GM18498 (cell line): ENCODE results near the gene SP9.

Source experiments
- ATAC-seq: cut with Tn5 transposase; IDR thresholded peaks from one replicate; pipeline ENCODE4 v1.9.1; 2021; ENCODE audit warnings: mild to moderate bottlenecking, moderate library complexity; ENCODE audit not compliant: unreplicated experiment

Gene SP9

DNA sequence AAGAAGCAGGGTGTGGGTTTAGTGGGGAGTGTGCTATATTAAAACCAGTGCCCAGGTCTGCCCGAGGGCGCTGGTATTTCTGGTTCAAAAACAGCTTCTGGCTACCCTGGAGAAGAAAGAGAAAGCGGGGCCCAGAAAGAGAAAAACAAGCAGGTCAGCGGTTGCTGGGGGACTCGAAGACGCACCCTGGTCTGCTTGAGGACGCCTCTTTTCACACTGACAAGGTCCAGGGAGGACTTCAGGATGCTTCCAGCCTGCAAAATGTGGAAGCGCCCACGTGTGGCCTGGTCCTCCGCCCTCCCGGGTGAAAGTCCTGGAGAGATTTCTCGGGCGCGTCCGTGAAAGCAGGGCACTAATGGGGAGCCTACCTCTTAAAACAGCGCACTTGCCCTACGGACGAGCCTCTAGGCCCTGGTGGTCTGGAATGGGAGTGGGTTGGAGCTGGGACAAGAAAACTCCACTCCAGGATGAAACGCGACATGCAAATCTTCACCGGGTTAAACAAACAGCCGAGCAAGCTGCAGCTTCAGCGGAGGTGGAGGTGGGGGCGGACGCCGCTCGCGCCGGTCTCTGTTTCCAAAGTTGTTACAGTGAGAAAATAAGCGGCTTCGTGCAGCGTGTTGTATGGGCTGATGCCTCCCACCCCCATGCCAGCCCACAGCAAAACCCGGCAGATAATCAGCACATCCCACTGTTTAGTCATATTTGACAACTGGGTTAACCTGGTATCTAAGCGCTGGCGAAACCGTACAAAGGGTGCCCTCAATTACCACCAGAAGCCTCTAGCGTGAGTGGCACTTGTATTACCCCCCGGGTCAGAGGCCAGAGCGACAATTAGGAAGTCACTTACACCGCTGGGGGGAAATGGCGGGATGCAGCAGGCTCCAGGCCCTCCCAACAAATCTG, 1.1 kb upstream of the SP9 start:
- ATAC-seq: no peak

DNA sequence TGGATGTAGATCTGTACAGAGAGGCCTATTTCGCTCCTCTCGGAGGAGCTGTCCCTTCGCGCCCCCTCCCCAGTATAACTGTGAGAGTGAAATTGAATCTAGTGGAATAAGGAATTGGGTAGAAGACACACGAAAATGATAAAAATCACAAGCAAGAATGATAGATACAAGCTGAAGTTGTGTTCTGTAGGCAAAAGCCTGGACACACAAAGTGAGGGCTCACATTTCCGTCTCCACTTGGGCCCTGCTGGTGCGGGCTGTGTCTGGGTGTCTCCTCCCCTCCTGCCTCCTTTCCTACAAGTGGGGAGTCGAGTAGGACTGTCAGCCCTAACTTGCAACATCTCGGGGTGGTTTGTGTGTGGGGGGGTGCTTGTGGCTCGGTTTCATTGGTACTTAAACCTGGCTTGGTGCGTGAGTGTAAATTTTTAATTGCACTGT, 457 bp upstream of the SP9 start:
- ATAC-seq: no peak

DNA sequence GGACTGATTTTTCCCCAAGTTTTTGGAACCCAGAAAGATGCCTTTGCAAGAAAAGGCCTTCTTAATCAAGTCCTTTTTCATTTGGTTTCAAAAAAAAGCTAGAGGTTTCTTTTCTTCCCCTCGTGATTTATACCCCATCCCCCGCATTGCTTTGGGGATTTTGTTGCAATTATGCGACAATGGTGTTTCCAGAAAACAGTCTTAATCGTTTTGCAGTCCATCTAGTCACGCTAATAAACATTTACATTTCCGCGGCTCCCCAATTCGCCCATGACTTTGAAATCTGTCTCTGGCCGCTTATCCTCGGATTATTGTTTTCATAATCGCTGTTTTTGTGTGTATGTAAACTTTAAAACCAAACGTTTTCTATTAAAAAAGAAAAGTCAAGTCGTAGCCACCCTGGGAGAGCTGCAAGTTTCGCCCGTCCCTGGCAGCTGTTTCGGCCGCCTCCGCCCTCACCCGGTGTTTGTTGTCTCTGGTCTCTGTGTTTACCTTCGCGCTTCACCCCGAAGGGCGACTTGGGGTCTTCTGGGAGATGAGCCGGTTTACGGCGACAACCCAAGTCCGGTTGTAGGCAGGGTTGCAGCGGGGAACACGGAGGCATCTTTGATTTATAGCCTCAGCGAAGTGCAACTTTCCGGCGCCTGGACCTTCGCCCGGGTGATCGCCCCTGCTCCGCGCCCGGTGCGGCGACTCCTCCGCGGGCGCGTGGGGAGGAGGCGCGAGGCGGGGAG, 667 bp downstream of the SP9 start:
- ATAC-seq: no peak

DNA sequence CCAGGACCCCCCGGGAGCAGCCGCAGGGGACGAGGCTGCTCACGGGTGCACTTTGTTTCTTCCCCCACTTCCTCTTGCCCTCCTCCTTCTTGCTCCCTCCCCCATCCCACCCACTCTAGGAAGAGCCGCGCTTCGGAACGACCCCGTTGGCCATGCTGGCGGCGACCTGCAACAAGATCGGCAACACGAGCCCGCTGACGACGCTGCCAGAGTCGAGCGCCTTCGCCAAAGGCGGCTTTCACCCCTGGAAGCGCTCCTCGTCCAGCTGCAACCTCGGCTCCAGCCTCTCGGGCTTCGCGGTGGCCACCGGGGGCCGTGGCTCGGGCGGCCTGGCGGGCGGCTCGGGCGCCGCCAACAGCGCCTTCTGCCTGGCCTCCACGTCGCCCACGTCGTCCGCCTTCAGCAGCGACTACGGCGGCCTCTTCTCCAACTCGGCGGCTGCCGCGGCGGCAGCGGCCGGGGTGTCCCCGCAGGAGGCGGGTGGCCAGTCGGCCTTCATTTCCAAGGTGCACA, 1.3 kb downstream of the SP9 start:
- ATAC-seq: peak; percentile 3

DNA sequence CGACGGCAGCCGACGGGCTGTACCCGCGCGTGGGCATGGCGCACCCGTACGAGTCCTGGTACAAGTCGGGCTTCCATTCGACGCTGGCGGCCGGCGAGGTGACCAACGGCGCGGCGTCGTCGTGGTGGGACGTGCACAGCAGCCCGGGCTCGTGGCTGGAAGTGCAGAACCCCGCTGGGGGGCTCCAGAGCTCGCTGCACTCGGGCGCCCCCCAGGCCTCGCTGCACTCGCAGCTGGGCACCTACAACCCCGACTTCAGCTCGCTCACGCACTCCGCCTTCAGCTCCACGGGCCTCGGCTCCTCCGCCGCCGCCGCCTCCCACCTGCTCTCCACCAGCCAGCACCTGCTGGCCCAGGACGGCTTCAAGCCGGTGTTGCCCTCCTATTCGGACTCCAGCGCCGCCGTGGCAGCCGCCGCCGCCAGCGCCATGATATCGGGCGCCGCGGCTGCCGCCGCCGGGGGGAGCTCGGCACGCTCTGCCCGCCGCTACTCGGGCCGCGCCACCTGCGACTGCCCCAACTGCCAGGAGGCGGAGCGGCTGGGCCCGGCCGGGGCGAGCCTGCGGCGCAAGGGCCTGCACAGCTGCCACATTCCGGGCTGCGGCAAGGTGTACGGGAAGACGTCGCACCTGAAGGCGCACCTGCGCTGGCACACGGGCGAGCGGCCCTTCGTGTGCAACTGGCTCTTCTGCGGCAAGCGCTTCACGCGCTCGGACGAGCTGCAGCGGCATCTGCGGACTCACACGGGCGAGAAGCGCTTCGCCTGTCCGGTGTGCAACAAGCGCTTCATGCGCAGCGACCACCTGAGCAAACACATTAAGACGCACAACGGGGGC, 2.0 kb downstream of the SP9 start:
- ATAC-seq: peak; percentile 51

DNA sequence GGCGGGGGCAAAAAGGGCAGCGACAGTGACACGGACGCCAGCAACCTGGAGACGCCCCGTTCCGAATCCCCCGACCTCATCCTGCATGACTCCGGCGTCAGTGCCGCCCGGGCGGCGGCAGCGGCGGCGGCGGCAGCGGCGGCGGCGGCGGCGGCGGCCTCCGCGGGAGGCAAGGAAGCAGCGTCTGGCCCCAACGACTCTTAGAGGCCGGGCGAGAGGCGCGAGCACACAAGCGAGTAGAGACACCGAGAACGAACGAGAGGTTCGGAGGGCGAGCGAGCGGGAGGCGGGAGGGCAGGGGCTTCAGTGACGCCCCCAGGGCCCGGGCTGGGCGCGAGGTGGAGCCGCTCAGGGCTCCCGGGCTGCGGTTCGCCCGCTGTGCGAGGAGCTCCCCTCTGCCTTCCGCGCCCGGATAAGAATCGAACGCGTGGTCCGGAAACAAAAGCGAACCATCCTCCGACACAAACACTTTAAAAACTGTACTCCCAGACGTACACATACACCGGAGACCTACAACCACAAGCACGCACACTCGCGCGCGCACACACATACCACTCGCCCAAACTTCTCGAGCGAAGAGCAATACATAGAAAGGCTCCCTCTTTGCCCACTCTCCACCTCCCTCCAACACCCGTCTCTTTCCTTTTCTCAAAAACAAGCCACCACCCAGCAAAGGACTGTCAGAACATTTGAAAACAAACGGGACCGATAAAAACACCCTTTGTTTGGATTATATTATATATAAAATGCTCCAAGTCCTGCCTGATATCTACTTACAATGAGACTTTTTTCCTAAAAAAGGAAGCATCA, 2.8 kb downstream of the SP9 start:
- peak; percentile 11 for ATAC-seq

DNA sequence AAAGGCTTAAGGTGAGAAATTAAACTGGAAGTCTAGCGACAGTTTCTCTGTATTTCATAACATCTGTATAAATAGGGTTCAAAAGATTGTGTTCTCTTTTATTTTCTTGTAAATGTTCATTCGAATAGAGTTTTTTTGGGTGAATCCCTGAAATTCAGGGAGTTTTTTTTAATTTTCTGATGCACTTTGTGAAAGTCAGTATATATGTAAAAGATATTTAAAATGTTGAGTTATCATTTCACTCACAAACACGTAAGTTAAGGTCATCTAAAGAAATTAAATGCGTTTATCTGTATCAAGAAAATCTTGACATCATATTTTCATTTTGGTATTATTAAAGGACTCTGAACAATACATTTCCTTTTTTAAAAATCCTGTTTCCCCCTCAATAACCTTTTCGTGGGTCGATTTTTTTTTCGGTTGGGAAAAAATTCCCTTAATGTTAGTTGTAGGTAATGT, 3.4 kb downstream of the SP9 start:
- ATAC-seq: no peak

DNA sequence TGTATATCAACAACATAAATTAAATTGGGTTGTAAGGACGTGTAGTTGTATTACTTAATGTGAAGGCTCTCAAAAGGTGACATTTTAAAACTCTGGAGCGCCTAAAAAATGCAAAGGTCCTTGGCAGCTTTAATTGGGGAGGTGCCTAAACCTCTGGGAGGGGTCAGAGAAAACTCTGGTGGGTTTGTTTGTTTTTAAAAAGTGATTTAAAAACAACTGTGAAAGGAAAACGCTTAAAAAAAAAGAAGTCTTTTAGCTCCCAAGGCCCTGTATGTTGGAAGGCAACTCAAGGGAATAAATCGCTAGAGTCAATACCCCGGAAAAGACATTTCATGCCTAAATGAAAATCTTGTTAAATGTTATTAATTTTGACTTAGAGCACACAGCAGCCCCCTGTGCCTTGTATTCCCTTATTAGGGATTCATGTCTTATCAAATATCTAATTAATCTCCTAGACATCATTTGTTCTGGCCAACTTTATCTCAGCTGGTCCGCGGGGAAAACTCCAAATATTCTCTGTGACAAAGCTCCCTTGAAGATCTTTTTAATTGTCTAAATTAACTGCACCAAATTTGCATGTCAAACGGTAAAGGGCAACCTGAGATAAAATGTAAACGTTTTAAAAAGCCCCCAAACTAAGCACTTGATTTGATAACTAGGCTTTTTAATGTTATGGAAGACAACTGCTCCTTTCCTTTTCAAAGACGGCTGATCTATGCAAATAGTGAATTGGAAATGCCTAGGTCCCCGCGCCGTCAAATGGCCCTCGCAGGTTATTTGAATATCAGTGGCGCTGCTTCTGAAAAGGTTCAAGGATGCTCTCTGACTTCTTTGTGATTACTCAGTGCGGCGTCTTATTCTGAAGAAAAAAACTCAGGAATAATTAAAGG, 4.2 kb downstream of the SP9 start:
- ATAC-seq: no peak

DNA sequence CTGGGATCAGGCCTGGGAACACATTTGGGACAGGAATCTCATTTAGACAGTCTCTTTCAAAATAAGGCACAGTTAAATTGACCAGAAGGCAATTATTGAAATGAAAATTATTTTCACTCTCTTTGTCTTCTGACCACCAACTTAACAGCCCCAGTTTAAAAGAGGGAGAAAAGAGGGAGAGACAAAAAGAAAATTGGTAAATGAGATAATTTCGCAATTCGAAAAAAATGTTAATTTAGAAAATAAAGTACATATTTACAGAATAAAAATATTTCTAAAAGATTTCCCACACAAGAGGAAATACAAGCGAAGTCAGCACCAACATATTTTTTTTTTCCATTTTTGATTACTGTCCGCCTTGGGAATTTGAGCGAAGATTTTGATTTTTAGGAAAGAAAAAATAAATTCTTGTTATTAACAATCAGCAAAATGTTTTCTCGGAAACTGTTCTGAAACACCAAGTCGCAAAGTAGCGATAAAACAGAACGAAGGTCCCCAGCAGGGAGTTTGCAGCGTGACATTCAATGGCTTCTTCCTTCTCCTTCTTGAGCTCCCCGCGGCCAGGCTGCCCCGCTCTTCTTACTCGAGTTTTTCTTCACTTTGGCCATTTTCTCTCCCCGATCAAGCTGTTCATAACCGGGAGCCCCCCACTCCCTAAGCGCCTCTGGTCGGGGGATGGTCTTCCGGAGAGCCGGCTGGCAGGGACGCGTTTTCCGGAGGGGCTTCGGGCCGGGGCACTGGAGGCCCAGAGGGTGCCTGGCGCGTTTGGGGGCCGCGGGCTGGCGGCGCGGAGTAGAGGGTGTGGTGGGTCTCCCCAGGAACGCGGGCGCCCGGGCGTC, 5.0 kb downstream of the SP9 start:
- no peak for ATAC-seq

DNA sequence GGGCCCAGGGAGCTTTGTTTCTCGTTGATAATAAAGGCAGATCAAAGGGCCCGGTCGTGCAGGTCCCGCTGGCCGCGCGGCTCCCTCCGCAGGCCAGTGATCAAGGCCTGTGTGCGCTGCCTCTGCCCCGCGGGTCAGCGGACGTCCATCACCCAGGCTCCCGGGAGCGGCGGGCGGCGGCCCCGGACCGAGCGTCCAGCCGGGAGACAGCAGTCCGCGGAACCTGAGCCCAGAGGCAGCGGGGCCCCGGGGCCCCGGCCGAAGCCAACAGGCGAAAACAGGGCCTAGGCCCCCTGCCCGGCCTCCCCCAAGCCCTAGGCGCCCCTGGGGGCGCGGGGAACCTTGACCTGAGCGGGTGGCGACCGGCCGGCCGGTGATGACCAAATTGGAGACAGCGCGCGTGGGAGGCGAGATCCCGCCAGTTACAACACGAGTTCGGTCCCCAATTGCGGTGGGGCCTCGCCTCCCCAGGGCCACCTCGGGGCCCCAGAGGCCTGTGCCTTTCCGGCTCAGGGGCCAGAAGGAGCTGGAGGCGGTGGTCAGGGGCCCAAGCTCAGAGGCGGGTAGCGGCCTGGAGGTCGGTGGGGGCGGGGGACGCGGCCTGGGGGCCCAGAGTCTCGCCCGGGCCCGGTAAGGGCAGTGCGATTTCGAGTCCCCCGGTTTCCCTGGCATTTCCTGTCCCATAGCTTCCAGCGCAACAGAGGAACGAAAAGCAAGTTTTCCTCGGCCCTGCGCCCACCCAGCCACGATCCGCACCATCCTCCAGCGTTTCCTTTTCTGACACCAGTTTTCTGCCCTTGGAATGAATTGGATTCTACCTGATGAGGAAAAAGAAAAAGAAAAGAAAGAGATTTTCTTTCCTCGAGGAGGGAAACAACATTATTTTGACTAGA, 5.9 kb downstream of the SP9 start:
- ATAC-seq: no peak

DNA sequence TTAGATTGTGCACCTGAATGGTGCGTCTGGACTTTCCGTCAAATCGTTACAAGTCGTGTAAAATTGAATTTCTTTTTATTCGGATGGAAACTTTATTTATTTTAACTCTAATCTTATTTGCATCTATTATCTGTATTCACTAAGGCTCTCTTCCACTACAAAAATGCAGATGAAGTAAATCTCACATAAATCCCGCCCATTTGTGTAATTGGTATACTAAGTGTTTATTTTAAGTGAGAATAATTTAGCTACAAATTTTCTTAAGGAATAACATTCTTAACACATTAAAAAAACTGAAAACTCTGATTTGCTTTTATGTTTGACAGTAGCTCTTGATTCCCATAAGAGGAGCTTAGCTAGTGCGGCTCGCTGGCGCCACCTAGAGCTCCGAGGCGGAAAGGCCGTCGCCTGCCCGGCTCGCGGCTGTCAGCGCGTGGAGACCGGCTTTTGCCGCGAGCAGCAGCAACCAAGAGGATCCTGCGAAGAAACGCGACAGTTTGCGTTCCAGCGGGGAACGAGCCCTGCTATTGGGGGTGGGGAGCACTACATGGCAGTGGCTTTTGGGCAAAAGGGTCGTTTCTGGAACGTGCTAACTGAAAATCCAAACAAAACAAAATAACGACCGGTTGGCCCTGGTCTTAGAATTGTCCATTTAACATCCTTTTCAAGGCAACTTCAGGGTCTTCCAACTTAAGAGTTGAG, 6.7 kb downstream of the SP9 start:
- peak; percentile 53 for ATAC-seq

DNA sequence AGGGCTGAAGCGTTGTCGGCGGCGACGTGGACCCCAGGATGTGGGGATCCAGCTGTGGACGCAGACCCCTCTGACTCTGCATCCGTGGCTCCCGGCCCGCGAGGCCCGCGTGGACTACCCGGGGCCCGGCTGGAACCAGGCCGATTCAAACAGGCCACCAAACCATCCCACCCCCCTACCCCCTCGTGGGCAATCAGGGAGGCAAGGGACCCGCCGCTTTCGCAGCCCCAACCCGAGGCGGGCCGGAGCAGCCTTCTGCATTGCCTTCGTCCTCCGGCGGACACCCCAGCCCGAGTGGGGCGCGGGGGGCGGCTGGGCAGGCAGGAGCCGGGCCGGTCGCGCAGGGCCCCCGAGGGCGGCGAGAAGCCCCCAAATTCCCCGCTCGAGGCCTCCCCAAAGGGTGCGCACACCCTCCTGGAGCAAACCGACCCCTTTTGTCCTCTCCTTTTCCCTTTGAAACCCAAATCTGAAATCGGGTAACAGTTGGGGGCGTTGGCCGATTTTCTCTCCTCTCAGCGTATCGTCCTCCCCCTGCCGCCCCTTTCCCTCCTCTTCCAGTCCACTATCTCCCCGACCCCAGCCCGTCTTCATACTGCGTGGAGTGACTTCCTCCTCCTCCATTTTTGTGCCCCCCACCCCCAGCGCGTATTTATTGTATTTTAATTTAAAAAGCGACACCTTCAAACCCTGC, 7.4 kb downstream of the SP9 start:
- ATAC-seq: no peak

DNA sequence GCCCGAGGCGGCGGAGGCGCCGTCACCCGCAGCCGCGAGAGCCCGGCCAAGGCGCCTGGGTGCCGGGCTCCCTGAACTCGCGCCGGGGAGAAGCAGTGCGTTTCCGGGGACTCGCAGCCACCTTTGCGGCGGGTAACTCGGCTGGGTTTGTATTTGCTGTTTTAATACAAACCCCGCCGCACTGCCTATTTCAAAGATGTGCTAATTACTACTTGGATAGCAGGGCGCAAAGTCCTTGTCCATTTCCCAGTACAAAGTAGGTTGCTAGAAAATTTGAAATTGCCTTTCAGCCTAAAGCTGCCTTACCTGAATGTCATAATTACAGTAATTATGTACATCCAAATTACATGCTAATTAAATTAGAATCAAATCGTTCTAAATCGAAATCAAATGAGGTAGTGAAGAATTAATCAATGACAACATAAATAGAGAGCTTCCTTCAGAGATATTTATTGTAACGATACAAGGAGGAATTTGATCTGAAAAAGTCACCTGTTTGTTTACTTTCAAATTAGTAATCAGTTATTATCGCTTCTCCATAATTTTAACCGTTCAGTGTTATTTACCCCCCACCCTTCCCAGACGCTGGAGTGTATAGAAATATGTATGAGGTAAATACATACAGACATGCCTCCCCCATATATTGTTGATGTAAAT, 8.1 kb downstream of the SP9 start:
- ATAC-seq: no peak

DNA sequence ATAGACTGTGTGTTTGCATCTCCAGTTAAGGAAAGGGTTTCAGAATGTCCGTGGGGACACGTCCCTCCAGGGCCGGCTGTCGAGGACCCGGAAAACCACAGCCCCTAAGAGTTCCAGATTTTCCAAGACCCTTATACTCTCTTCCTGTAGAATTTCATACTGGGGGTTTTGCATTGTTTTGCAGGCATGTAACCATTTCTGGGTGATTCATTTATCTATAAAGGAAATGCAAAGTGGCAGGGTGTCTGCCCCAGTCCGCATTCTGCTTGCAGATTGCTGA, 8.5 kb downstream of the SP9 start:
- ATAC-seq: no peak

DNA sequence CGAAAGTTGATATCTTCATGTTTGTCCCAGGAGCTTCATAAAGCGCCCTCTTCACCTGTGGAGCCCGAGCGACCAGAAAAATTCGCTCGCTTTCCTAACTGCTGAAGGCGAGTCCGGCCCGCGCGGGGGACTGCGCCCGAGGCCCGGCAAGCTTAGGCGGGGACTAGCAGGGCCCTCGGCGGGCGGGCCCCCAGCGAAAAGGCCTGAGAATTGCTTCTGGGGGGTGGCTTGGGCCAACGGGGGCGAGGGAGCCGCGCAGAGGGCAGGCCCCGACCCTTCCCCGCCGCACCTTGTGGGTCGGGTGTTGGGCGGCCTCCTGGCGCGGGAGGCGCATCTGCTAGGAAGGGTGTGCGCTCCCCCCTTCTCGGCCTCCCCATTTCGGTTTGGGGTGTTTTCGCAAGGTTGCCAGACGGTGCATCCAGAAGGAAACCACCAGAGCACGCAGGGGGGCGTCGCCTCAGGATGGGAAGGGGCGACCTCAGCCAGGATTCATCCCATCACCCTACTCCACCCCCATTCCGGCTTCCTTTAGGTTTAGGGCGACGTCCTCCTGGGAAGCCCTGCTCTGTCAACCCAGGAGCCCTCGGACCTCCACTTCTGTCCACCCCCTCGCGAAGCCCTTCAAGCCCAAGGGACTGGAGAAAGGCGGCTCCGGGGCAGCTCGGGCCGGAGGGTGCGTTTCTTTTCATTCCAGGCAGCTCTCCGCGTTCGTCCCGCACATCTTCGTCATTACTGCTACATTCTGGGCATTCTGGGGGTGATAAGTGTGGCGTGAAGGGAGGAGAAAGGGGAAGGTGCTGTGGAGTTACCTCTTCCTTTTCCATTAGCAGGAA, 9.1 kb downstream of the SP9 start:
- no peak for ATAC-seq
